NCI-H187 (cell line): ENCODE results near the gene BNC2.
"Not testable (repeated sequence)": the region's sequence is repeated elsewhere in the genome, so short reads cannot be mapped to it uniquely, and the experiment has no call there.

Experiments
- DNase-seq, 2 experiments: peaks; one replicate each; lab custom pipeline; 2025; lab: John Stamatoyannopoulos, UW

The BNC2 gene

DNA sequence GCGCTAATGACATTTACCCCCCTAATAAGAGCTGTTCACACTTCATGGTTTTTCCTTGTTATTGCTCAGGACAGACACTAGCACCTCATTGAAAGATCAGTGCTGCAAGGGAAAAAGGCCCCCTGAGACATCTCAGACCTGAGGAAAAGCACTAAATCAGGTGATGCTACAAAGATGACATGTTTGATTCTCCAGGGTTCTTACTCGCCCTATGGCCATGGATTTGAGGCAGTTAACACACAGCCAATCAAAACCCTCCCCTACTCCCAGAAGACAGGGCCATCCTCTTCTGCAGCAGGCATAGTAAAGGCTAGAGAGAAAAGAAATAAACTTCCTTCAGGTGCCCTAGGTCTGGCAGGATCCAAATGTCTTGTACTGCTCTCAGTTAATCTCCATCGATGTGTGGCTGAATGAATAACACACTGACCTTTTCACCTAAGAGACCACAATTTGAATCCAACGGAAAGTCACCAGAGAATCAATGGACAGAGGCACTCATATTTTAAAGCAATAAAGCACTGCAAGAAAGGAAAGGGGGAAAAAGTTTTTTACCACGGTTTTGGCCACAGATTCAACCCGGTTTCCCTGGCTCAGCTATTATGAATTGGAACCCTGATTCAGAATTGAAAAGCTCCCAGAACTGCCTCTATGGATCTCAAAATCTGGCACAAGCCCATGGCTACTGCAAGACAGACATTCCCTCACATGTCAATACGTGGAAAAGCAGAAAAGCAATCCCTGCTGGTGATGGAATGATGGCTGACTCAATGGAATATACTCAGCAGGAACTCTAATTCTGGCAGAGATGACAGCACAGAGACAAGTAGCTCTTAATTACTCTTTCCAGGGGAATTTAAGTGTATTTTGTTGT is 329.5 kb downstream of the BNC2 start:
- DNase-seq = no peak

DNA sequence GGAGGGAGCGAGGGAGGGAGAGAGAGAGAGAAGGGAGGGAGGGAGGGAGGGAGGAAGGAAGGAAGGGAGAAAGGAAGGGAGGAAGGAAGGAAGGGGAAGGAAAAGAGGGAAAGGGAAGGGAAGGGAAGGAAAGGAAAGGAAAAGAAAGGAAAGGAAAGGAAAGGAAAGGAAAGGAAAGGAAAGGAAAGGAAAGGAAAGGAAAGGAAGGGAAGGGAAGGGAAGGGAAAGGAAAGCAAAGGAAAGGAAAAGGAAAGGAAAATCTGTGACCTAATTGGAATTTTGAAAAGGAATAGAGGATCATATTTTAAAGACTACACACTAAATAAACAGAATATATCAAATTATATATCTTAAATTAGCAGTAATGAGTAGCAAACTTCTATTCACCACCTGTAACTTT is 330.8 kb downstream of the BNC2 start:
- DNase-seq = not testable (repeated sequence)

- DNase-seq = no peak
These were observed 334.9 kb downstream of the BNC2 start for GRCh38 chr9:16535555-16535954.

DNA sequence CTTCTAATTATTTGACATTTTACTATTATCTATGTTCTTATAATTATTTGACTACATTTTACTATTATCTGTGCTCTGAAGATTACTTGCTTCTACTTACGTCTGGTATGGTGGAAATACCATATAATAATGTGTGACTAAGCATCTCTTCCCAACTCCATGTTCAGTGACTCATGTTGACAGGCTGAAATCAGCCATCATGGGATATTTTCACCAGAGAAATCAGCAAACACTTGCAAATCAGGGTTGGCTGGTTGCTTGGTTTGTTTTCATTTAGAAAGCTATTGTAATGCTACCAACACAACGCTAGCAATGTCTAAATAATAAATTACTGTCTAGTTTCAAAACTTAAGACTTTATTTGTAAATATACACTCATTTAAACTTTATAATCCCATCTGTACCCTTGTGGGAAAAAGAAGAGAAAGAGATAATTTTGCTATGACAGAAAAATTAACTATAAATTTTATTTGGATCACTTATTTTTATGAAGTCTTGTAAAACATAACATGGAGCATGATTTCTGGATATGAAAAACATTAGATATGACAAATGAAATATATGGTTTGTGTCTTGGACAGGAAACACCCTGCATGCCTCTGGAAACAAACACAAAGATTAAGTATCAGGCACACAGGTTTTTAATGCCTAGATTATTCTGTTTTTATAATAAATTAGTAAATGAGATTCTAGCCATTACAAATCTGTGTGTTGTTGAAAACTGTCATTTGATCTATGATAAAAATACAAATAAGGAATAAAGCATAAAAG is 337.6 kb downstream of the BNC2 start:
- no peak for DNase-seq

DNA sequence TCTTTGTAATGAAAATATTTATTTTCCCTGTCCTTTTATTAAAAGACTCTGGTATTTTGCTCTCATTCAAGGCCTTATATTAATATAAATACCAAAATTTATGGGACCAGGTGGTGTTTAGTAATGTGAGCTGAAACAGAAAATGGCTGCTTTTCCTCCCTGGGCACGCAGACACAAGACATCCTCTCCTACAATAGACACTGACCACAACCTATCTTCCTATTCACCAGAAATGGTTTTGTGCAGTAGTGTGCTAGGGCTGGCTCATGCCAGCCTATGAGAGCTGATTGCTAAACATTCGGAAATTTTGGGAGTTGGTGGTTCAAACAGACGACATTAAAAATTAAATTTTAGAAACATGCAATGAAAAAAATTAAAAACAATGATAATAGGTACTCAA is 338.2 kb downstream of the BNC2 start:
- DNase-seq = no peak

- no peak for DNase-seq
These were observed 339.5 kb downstream of the BNC2 start for GRCh38 chr9:16530669-16531642.

- DNase-seq = no peak
These were observed 342.9 kb downstream of the BNC2 start for GRCh38 chr9:16527573-16527972.

DNA sequence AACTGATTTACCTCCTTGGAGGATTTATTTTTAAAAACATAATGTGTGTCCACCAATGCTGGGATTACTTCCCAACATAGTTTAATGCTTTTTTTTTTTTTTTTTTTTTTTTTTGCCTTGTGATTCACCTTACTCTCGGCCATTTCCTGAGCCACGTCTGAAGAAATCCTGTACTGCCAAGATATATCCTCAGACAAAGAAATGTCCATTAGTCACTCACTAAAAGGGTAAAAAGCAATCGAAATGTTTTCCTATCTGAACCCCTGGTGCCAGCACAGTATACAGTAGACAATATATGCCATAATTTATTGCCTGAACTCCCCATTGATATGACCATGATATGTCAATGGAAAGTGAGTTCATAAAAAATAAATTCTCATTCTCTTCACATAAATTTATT is 344.1 kb downstream of the BNC2 start:
- no peak for DNase-seq

DNA sequence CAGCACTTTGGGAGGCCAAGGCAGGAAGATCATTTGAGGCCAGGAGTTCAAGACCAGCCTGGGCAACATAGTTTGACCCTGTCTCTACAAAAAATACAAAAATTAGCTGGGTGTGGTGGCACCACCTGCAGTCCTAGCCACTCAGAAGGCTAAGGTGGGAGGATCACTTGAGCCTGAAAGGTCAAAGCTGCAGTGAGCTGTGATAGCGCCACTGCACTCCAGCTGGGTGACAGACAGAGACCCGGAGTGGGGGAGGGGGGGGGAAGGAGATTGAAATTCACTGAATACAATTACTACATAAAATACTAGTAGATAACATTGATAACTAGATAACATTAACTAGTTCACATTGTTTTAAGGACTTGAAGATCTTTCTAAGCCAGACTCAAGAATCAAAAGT is 345.6 kb downstream of the BNC2 start:
- no peak for DNase-seq

- DNase-seq = no peak
These were observed 346.4 kb downstream of the BNC2 start for GRCh38 chr9:16524078-16524477.

GRCh38 chr9:16521868-16522411 is 348.5 kb downstream of the BNC2 start:
- no peak for DNase-seq

GRCh38 chr9:16519001-16519400 is 351.5 kb downstream of the BNC2 start:
- no peak for DNase-seq

DNA sequence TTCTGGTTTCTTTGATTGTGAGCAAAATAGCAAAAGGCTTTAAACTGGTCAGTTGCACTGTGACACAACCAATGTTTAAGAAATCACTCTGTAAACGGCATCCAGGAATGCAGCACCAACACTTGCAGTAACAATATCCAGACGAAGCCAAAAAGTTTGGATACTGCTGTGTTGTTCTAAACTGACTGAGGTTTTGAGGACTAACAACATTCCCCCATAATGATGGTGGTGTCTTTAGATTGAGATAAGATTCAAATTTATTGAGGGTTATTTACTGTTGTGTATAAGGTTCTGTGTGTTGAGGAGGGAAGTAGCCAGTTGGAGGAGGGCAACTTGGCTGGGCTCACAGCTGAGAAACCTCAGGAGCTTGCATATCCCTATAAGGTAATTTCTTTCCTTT is 353.6 kb downstream of the BNC2 start:
- DNase-seq = no peak

GRCh38 chr9:16515879-16516301 is 354.6 kb downstream of the BNC2 start:
- no peak for DNase-seq

DNA sequence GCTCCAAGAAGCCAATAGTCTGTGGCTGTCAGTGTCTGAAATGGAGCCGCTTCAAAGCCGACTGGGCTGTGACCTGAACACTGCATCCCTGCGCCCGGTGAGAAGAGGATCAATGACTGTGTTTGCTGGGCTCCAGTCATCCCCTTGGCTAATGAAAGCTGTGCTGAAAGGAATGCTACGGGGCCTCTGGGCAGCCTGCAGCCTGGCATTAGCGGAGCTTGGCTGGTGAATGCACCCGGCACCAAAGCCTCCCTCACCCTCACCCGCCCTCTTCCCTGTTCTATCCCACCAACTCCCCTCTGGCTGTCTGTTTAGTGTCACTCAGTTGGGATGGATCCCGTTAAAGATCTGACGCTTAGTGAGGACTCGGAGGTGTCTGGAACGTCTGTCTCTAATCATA is 355.3 kb downstream of the BNC2 start:
- no peak for DNase-seq

DNA sequence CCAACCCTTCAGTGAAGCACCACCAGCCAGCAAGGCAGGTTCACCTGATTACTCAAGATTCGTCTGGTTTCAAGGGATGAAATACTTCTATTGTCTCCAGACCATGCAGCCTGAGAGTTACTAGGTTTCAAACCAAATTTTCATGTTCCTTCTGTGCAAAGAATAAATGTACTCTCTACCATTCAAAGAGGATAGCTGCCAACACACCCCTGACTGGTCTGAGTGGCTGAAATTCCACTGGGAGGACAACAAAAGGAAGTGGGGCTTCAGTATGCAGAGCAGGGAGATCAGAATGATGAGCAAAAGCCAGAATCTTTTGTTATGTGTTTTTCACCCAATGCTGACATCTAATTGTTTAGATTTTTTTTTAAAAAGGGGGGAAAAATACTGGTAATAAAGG is 356.3 kb downstream of the BNC2 start:
- DNase-seq = no peak

GRCh38 chr9:16512281-16512680 is 358.2 kb downstream of the BNC2 start:
- no peak for DNase-seq

DNA sequence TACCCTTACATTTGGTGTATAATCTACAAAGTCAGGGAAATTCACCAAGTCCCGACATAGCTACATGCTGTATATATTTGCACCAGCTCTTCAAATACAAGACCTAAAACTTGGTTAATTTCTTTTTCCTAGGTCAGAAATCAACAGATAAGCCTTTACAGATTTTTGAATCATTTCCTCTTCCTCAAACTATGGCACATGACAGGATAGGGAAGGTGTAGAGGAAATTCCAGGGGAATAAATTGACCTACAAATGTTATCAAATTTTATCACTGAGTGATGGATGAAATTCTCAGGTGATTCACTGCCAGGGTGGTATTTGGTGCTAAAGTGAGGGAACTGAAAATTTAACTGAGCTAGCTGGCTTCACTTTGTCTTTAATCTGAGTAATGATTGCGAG is 360.0 kb downstream of the BNC2 start:
- DNase-seq = no peak

GRCh38 chr9:16509997-16510396 is 360.5 kb downstream of the BNC2 start:
- DNase-seq = no peak

GRCh38 chr9:16505199-16505598 is 365.3 kb downstream of the BNC2 start:
- no peak for DNase-seq

- no peak for DNase-seq
These were observed 368.7 kb downstream of the BNC2 start for GRCh38 chr9:16501726-16502125.

DNA sequence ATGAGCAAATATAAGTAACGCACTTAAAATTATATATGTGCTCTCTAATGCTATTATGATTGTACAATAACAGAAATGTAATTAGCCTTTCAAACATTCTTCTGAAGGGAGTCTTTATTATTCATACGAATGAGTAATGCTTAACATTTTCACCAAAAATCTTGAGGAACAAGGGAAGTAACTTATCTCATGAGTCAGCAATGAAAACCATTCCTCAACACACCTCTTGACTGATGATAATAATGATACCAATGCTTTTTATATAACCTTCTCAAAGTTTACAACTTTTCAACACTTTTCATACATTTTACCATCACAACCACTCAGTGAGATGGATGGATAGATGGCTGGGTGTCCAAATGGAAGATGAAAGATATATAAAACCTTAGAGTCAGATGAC is 369.3 kb downstream of the BNC2 start:
- no peak for DNase-seq
